Liver (tissue), 9 donors: ENCODE data around the gene TUBGCP2. TPM values are rescaled to one million over a fixed set of nuclear protein-coding genes. Genes with fewer than 3 reads are reported as not detected.

Experiments
- DNase-seq: peaks from one replicate; pipeline ENCODE4 v3.0.0-alpha.2; 2017; ENCODE audit warnings: low spot score
- H3K27ac ChIP-seq, 2 donors: one replicate each; pipeline ENCODE4 v1.7.0; 2013; ENCODE audit warnings: inconsistent platforms in 2 of 2, low read length in 2 of 2, control low read depth in 1 of 2, low read depth in 1 of 2, mild to moderate bottlenecking in 1 of 2
- H3K27me3 ChIP-seq, 4 donors: one replicate each; pipeline versions ENCODE4 v1.6.1 to v1.7.0; 2013; ENCODE audit warnings: low read length in 3 of 4, inconsistent platforms in 1 of 4, mild to moderate bottlenecking in 1 of 4, moderate library complexity in 1 of 4; ENCODE audit not compliant: control insufficient read depth in 4 of 4, insufficient read depth in 4 of 4
- H3K36me3 ChIP-seq, 4 donors: one replicate each; pipeline versions ENCODE4 v1.6.1 to v1.7.0; 2013; ENCODE audit warnings: low read length in 3 of 4, mild to moderate bottlenecking in 3 of 4, low read depth in 1 of 4, moderate library complexity in 1 of 4; ENCODE audit not compliant: control insufficient read depth in 4 of 4, insufficient read depth in 3 of 4
- H3K4me1 ChIP-seq, 4 donors: one replicate each; pipeline versions ENCODE4 v1.6.1 to v1.7.0; 2013; ENCODE audit warnings: low read length in 3 of 4, mild to moderate bottlenecking in 3 of 4, moderate library complexity in 1 of 4; ENCODE audit not compliant: control insufficient read depth in 4 of 4, insufficient read depth in 4 of 4
- H3K4me3 ChIP-seq, 3 donors: one replicate each; pipeline versions ENCODE4 v1.6.1 to v1.7.0; 2013; ENCODE audit warnings: low read length in 3 of 3, control low read depth in 1 of 3, low read depth in 1 of 3, mild to moderate bottlenecking in 1 of 3
- H3K9ac ChIP-seq, 2 donors: one replicate each; pipeline ENCODE4 v1.7.0; 2013; ENCODE audit warnings: low read length in 2 of 2, mild to moderate bottlenecking in 2 of 2, moderate library complexity in 2 of 2, control low read depth in 1 of 2, low read depth in 1 of 2
- H3K9me3 ChIP-seq, 4 donors: one replicate each; pipeline versions ENCODE4 v1.6.1 to v1.7.0; 2013; ENCODE audit warnings: low read length in 3 of 4; ENCODE audit not compliant: control insufficient read depth in 4 of 4
- FOXA1 ChIP-seq: IDR thresholded peaks from 2 replicates; pipeline ENCODE4 v1.6.1; 2016; ENCODE audit warnings: antibody characterized with exemption
- FOXA2 ChIP-seq: IDR thresholded peaks from 2 replicates; pipeline ENCODE4 v1.6.1; 2016; ENCODE audit warnings: antibody characterized with exemption
- GABPA ChIP-seq, 2 donors: IDR thresholded peaks in 1 of 2; conservative IDR thresholded peaks in 1 of 2; 2 replicates each; pipeline ENCODE4 v1.6.1; 2016; ENCODE audit warnings: antibody characterized with exemption in 2 of 2, mild to moderate bottlenecking in 1 of 2, moderate library complexity in 1 of 2
- HNF4G ChIP-seq: IDR thresholded peaks from 2 replicates; pipeline ENCODE4 v1.6.1; 2016; ENCODE audit warnings: antibody characterized with exemption
- JUND ChIP-seq, 2 donors: IDR thresholded peaks; 2 replicates each; pipeline ENCODE4 v1.6.1; 2016; ENCODE audit warnings: antibody characterized with exemption in 2 of 2
- TAF1 ChIP-seq: conservative IDR thresholded peaks from 2 replicates; pipeline ENCODE4 v1.6.1; 2016; ENCODE audit warnings: antibody characterized with exemption, mild to moderate bottlenecking
- WGBS: extraction: QIAGEN DNeasy Blood & Tissue Kit; methylation state at CpG from one replicate; pipeline ENCODE4 v1.1.7; 2013; 5-methylcytosine and 5-hydroxymethylcytosine counted together
- polyA plus RNA-seq, 2 donors: library from polyadenylated mRNA; stranded (reverse) in 1 of 2; unstranded in 1 of 2; fragments of 200-250 nt in 1 of 2; fragments of >200 nt in 1 of 2; fragmentation: Nextera tagmentation in 1 of 2; extraction: Ambion mirVana in 1 of 2; gene quantifications; one replicate each; pipeline versions ENCODE4 v1.2.1 to v1.2.3, GENCODE V29; 2013 to 2015
- total RNA-seq, 2 donors: library from RNA; depleted of rRNA; stranded (reverse); fragments of >200 nt; gene quantifications; one replicate each; pipeline ENCODE4 v1.2.3, GENCODE V29; 2014
- TF ChIP-seq, protein P1 (sequence below): IDR thresholded peaks from 2 replicates; pipeline ENCODE4 v1.6.1; 2016; ENCODE audit warnings: antibody characterized with exemption, mild to moderate bottlenecking
- TF ChIP-seq, protein P2 (sequence below): IDR thresholded peaks from 2 replicates; pipeline ENCODE4 v1.6.1; 2016; ENCODE audit warnings: antibody characterized with exemption
- TF ChIP-seq, protein P3 (sequence below): IDR thresholded peaks from 2 replicates; pipeline ENCODE4 v1.6.1; 2016; ENCODE audit warnings: antibody characterized with exemption
- donor health status: healthy.
- donor health status: healthy.
- donor health status: healthy.
- donor health status: healthy.
- donor health status: healthy.

TUBGCP2 gene
- total and polyA plus RNA-seq, 4 donors: 18.8 to 32.4 (median 27.6) TPM

DNA sequence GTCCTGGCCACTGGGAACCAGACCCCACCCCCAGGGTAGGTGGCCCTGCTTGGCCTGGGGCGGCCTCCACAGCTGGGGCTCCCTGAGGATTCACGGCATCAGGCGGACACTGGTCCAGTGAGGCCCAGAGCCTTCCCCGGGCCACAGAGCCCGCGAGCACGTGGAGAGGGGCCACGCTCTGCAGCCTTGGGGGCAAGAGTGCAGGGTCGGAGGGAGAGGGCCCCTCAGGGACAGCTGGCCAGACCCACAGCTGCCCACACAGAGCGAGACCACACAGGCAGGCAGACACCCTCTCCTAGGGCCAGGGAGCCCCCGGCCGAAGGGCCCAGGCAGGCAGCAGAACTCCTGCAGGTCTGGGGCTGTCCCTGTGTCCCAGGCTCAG lies 60.3 kb downstream of the TUBGCP2 start:
- Histone ChIP-seq H3K4me3 (no peak overlapping the region), H3K4me1 (peaks cover 0 to 6% (median 2%) of the 10 kb centered on the region in 4 donors), H3K27ac (no peak overlapping the region), H3K27me3 (peaks cover 0 to 3% (median 0%) of the 10 kb centered on the region in 4 donors), H3K9ac (no peak overlapping the region), H3K9me3 (no peaks in the 10 kb centered on the region), H3K36me3 (no peaks in the 10 kb centered on the region)
- TF ChIP-seq, protein P1, sequence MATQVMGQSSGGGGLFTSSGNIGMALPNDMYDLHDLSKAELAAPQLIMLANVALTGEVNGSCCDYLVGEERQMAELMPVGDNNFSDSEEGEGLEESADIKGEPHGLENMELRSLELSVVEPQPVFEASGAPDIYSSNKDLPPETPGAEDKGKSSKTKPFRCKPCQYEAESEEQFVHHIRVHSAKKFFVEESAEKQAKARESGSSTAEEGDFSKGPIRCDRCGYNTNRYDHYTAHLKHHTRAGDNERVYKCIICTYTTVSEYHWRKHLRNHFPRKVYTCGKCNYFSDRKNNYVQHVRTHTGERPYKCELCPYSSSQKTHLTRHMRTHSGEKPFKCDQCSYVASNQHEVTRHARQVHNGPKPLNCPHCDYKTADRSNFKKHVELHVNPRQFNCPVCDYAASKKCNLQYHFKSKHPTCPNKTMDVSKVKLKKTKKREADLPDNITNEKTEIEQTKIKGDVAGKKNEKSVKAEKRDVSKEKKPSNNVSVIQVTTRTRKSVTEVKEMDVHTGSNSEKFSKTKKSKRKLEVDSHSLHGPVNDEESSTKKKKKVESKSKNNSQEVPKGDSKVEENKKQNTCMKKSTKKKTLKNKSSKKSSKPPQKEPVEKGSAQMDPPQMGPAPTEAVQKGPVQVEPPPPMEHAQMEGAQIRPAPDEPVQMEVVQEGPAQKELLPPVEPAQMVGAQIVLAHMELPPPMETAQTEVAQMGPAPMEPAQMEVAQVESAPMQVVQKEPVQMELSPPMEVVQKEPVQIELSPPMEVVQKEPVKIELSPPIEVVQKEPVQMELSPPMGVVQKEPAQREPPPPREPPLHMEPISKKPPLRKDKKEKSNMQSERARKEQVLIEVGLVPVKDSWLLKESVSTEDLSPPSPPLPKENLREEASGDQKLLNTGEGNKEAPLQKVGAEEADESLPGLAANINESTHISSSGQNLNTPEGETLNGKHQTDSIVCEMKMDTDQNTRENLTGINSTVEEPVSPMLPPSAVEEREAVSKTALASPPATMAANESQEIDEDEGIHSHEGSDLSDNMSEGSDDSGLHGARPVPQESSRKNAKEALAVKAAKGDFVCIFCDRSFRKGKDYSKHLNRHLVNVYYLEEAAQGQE: no peak
- TF ChIP-seq, protein P2, sequence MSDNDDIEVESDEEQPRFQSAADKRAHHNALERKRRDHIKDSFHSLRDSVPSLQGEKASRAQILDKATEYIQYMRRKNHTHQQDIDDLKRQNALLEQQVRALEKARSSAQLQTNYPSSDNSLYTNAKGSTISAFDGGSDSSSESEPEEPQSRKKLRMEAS: no peak
- TF ChIP-seq HNF4G (no peak), FOXA1 (no peak), JUND (IDR thresholded peaks at IDR 0.05) (no peak)
- TF ChIP-seq, protein P3, sequence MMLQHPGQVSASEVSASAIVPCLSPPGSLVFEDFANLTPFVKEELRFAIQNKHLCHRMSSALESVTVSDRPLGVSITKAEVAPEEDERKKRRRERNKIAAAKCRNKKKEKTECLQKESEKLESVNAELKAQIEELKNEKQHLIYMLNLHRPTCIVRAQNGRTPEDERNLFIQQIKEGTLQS: no peak
- no peak for DNase-seq
- 92% methylated on average over 12 of the region's 12 CpGs for WGBS

- no peak for DNase-seq
- Histone ChIP-seq H3K9ac (no peak overlapping the region), H3K27me3 (peaks cover 0 to 3% (median 1%) of the 10 kb centered on the region in 4 donors), H3K9me3 (no peaks in the 10 kb centered on the region), H3K4me1 (peaks cover 0 to 6% (median 2%) of the 10 kb centered on the region in 4 donors), H3K4me3 (no peak overlapping the region), H3K27ac (no peak overlapping the region), H3K36me3 (no peaks in the 10 kb centered on the region)
- TF ChIP-seq GABPA (IDR thresholded peaks at IDR 0.05 in 1 of 2, conservative IDR thresholded peaks at IDR 0.05 in 1 of 2) (no peak), TAF1 (no peak)
- 78% methylated on average over 36 of the region's 36 CpGs for WGBS
These were observed 60.9 kb downstream of the TUBGCP2 start for GRCh38 chr10:133247681-133248333.

- Histone ChIP-seq H3K9ac (no peak overlapping the region), H3K27me3 (peaks cover 0 to 3% (median 2%) of the 10 kb centered on the region in 4 donors), H3K27ac (no peak overlapping the region), H3K36me3 (no peaks in the 10 kb centered on the region), H3K4me1 (peaks cover 0 to 6% (median 2%) of the 10 kb centered on the region in 4 donors), H3K4me3 (no peak overlapping the region), H3K9me3 (no peaks in the 10 kb centered on the region)
- WGBS: 64% methylated on average over 12 of the region's 12 CpGs
- no peak for DNase-seq
- no peak for TF ChIP-seq FOXA2
These were observed 62.4 kb downstream of the TUBGCP2 start for GRCh38 chr10:133246236-133246626.
